HT1080 (cell line): ENCODE data around the gene EEF2K. TPM values are rescaled to one million over a fixed set of nuclear protein-coding genes. Genes with fewer than 3 reads are reported as not detected.

Experiments
- DNase-seq: peaks from one replicate; pipeline ENCODE4 v3.0.0-alpha.2; 2015; ENCODE audit warnings: low read depth
- total RNA-seq: library from RNA; depleted of rRNA; stranded (reverse); fragments of >200 nt; shearing (Covaris generic); gene quantifications from 2 replicates; pipeline ENCODE4 v1.2.3, GENCODE V29; 2014

Gene EEF2K
- total RNA-seq, 1 experiment from 2014 or later: 23.6 TPM

DNA sequence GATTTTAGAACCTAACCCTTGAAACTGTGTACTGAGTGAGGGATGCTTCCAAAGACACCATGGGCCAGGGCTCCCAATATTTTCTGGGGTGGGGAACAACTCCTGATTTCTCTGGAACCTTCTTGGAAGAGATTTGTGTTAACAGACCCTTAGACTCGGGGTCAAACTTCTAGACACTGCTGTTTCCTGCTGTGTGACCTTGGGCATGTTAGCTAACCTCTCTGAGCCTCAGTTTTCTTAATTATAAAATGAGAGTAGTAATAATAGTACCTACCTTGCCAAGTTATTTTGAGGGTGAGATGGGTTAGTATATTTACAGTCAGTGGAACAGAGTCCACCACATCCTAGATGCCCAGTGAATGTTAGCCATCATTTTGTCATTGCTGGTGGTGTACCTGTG is 109.9 kb downstream of the EEF2K start:
- no peak for DNase-seq

DNA sequence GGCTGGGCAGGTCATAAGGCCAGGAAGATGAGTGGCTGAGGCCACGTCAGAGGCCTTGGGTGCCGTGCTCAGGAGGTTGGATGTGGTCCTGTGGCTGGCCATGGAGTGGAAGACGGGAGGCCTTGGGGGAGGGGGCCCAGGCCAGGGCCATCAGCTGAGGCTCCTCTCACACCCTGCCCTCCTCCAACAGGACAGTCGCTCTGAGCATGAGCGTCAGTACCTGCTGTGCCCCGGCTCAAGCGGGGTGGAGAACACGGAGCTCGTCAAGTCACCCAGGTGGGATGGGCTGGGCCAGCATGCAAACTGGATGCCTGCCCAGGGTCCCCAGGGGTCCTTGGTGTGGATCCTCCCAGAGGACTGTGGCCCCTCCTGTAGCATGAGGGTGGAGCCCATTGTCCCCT is 110.3 kb downstream of the EEF2K start:
- no peak for DNase-seq

DNA sequence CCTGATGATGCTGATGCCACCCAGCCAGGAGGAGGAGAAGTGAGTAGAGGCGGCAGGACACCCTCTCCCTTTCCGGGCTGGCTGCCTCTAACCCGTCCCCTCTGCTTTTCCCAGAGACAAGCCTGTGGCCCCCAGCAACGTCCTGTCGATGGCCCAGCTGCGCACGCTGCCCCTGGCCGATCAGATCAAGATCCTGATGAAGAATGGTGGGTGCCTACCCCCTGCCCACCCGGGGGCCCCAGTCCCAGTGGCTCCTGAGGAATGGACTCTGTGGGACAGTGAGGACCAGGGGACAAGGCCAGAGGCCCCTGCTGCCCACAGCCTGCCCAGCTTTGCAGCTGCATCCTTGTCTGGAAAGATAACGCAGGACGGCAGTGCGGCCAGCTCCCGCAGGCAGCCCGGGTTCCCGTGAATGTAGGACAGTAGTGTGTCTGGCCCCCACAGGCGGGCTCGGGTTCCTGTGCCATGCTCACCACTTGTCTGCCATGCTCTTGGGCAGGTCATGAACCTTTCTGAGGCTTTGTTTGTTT is 111.0 kb downstream of the EEF2K start:
- no peak for DNase-seq

DNA sequence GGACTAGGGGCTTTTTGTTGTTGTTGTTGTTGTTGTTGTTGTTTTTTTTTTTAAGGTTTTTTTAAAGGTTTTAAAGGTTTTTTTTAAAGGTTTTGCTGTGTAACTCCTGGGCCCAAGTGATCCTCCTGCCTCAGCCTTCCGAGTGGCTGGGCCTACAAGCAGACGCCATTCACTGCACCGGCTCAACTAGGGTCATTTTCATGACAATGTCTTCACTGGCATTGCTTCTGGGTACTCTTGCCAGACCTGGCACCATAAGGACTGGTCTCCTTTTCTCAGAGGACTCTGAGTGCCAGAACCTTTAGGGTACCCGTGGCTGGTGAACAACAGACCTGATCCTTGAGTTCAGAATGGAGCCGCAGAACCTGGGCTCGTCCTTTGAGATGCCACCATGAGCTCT is 111.5 kb downstream of the EEF2K start:
- no peak for DNase-seq

DNA sequence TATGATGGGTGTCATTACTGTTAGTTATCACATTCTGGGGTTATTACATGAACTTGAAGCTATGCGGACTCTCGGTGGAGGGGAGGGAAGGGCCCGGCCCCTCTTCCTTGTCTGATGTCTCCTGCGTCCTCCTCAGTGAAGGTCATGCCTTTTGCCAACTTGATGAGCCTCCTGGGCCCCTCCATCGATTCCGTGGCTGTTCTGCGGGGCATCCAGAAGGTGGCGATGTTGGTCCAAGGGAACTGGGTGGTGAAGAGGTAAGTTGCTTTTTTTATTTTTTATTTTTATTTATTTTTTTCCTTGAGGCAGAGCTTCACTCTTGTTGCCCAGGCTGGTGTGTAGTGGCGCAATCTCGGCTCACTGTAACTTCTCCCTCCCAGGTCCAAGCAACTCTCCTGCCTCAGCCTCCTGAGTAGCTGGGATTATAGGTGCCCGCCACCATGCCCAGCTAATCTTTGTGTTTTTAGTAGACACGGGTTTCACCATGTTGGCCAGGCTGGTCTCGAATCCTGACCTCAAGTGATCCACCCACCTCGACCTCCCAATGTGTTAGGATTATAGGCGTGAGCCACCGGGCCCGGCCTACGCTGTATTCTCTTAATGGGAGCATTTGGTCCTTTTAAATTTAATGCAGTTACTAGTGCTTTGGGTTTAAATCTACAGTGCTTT is 112.7 kb downstream of the EEF2K start:
- DNase-seq: peak; percentile 33

DNA sequence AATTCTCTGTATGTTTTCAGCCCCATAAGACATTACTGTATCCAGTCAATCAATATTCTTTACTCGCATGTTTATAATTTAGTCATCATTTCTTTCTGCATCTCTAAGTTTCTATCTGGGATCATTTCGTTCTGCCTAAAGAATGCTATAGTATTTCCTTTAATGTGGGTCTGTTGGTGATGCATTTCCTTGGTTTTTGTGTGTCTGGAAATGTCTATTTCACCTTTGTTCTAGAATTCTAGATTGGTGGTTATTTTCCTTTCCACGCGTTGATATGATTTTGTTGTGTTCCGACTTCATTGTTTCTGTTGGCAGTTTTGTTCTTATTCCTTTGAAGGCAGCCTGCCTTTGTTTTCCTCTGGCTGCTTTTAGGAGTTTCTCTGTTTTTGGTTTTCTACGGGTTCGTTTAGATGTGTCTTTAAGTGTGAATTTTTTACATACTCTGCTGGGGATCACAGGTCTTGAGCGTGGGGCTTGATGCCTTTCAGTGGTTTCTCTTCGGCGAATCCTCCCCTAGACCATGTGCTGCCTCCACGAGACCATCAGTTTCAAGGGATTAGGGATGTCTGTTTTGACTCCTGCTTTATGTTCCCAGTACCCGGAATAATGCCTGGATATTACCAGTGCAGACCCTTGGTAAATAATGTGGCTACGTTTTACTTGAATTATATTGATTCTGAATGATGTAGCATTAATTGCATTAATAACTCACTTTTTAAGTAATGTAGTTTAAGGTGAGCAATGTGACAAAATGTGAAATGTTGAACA is 114.7 kb downstream of the EEF2K start:
- DNase-seq: no peak

DNA sequence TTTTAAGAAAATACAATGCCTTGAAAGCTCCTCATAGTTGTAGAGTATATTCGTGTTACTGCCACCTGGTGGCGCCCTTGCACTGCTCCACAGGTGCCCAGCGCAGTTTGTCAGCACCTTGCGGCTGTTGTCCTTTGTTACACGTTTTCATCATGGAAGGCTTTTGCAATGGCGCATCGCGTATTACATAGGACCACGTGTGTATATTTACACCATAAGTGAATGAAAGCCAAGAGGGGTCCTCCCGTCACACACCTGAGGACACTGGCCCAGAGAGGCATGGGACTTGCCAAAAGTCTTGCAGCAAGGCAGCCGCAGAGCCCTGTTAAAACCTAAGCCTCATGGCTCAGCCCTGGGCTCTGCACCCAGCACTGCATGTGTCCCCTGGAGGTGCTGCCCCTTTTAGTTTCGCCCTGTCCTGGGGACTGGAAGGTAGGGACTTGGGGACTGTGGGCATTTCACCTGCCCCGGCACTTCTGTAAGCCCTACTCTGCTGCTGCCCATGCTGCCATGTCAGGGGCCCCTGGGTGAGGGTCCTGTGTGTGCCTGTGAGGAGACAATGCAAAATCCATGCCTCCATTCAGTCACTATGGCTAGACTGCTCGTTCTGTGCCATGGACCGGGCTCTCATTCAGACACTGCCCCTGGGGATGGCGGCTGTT is 115.4 kb downstream of the EEF2K start:
- DNase-seq: peak; percentile 28

DNA sequence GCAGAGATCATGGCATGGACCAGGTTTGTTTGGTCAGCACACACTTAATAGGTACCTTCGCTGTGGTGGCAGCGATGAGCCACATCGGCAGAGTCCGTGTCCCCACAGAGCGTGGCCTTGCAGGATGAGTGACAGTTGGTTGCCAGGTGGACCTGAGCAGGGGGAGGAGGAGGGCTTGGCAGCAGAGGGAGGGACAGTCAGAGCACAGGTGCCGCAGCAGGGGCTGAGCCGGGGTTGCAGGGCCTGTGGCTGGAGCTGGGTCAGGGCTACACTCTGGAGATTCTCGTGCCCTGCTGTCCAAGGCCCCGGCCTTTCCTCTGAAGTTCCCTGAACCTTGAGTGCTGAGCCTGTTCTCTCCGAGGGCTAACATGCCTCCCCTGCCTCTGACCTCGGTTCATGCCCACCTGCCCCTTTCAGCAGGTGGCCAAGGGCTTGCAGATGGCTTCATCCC is 116.0 kb downstream of the EEF2K start:
- no peak for DNase-seq

DNA sequence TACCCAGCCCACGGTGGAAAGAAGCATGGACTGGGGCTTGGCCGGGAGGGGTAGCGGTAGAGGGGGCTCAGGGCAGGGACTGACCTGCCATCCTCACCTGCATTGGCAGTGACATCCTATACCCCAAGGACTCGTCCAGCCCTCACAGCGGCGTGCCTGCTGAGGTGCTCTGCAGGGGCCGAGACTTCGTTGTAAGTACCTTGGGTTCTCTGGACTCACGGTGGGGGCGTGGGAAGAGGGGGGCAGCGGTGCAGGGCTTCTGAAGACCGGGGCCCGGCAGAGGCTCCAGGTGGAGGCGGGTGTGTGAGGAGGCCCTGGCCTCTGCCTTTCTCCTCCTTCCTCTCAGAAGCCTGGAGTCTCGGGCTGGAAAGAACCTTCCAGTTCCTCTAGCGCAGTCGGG is 116.7 kb downstream of the EEF2K start:
- no peak for DNase-seq

DNA sequence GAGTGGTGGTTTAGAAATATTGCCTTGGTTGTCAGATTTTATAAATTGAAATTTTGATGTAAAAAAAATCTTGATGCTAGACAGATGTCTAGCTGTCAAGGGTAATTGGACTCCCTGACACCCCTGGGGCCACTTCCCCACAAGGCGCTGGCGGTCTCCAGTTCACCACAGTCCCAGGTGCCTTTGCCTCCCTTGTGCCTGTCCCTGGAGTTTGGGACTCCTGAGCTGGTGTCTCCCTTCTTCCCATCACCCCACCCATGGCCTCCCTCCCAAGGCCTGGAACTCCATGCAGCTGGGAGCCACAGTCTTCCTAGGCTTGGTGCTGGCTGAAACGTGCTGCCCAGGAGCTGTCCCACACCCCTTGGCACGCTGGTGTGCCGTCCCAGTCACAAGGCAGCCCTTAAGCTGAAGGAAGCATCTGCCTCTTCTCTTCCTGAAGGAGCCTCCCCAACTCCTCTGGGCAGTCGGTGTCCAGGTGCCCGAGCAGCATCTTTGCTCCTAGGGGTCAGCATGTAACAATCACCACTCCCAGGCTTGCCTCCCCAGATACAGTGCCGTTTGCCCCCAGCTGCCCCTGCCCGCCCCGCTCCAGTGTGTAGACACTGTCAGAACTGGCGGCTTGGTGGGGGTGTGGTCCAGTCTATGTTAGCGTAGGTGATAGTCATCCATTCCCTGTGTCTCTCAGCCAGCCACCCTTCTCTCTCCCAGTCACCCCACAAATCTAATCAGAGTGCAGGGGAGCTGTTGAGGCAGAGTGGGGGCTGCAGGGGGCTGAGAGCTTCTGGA is 117.3 kb downstream of the EEF2K start:
- DNase-seq: no peak

DNA sequence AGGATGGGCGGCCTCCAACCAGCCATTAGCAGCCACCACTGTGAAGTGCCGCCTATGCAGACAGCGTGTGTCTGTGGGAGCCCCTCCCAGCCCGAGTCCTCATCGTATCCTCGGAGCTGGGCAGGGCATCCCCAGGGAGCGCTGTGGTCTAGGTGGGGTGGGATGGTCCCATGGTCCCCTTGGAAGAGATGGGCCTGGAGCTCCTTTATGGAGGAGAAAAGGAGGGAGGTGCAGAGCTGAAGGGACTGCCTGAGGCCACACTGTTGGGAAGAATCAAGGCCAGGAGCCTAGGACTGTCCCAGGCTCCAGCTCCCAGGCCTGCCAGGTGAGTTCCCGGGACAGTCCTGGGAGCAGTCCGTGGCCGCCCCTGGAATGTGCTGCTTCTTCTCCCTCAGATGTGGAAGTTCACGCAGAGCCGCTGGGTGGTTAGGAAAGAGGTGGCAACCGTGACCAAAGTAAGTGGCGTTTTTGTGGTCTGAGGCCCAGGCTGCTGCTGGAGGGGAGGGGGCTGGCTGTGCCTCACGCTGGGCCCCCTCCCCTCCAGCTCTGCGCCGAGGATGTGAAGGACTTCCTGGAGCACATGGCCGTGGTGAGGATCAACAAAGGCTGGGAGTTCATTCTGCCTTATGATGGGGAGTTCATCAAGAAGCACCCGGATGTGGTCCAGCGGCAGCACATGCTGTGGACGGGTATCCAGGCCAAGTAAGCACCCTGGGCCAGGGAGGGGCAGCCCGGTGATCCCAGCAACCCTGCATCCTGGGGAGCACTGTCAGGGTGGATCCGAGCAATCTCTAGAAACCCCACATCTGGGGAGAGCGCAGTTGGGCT is 118.1 kb downstream of the EEF2K start:
- no peak for DNase-seq

DNA sequence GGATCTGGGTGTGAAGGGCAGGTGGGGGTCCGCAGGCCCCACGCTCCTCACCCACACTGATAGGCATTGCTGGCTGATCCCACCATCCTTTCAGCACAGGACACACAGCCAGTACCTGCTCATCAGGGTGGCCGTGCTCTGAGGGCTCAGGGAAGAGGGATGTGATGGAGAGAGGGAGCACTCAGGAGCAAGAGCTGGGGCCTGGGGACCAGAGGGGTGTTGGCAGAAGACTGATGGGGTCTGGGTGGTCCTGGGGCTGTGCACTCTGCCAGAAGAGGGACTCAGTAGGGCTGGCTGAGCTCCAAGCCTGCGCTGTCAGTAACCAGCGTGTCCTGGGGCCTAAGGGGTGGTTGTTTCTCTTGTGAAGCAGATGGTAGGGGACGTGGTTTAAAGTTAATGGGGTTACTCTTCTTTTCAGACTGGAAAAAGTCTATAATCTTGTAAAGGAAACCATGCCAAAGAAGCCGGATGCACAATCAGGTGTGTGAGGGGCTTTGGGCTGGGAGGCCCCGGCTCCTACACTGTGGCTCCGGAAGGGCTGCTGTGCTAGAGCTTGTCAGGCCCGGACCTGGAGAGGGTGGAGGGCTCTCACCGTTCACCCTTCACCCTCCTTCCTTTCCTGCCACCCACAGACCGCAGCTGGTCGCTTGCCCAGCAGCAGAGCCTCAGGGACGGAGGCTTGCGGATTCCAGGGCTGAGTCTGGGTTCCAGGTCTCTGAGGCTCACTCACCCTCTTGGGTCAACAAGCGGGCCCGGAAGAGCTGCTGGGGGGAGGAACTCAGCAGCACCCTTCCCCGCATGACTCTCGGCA is 118.9 kb downstream of the EEF2K start:
- DNase-seq: no peak

DNA sequence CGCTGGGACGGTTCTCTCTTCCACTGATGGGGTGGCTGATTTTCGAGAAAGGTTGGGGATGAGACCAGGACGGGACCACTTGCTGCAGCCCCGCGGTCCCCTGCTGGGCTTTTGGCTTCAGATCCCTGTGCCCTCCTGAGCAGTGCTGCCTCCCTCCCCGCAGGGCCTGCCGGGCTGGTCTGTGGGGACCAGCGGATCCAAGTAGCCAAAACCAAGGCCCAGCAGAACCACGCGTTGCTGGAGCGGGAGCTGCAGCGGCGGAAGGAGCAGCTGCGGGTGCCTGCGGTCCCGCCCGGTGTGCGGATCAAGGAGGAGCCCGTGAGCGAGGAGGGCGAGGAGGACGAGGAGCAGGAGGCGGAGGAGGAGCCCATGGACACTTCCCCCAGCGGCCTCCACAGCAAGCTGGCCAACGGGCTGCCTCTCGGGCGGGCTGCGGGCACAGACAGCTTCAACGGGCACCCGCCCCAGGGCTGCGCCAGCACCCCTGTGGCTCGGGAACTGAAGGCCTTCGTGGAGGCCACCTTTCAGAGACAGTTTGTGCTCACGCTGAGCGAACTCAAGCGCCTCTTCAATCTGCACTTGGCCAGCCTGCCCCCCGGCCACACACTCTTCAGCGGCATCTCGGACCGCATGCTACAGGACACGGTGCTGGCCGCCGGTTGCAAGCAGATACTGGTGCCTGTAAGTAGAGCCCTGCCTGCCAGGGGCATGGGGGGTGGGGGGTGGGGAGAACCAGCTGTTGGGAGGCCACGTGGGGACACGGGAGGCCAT is 119.7 kb downstream of the EEF2K start:
- DNase-seq: no peak

DNA sequence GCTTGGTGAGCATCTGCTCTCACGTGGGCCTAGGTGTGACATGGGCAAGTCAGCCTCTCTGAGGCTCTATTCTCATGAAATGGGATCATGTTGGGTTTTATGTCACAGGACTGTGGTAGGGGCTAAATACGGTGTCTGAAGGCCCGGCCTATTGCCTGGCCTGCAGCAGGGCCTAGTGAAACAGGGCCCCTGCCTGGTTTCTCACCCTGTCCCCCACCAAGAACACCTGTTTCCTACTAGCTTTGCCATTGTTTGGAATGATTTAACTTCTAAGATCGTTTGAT is 120.2 kb downstream of the EEF2K start:
- DNase-seq: no peak

DNA sequence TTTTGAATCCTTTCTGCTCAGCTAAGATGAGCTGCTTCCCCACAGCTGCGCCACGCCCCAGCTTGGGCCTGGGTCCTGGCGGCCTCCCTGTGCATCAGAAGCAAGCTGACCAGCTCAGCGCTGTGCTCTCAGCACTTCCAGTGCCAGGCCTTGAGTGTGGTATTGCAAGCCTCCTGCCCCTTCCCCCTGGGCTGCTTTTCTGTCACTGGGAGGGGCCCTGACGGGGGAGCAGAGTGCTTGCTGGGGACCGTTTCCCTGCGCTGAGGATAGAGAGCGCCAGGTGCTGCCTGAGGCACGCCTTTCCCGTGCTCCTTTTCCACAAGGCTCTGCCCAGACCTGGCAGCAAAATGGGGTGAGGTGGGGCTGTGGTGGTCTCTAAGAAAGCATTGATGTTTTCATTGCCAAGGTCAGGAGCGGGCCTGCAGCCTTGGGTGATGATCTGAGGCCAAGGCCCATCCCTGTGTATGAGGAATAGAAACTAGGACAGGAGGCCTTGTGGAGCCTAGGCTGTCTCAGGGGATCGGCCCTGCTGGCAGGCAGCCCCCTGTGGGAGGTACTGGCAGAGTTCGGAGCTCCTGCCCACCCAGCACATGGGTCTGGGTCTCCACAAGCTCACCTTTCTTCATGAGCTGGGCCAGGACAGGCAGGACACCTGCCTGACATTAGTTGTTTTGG is 120.8 kb downstream of the EEF2K start:
- DNase-seq: no peak

DNA sequence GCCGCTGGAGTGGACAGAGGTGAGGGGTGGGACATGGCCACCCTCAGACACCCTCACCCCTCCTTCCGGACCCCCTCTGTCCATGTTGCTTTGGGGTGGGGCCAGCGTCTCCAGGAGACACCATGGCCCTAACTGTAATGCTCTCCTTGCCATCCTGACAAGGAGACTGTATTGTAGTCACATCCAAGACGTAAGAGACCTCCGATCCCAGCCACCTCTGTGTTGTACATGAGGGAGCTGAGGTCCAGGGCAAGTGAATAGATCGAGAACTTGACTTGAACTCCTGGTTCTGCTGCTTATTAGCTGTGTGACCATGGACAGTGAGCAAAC is 121.3 kb downstream of the EEF2K start:
- no peak for DNase-seq

DNA sequence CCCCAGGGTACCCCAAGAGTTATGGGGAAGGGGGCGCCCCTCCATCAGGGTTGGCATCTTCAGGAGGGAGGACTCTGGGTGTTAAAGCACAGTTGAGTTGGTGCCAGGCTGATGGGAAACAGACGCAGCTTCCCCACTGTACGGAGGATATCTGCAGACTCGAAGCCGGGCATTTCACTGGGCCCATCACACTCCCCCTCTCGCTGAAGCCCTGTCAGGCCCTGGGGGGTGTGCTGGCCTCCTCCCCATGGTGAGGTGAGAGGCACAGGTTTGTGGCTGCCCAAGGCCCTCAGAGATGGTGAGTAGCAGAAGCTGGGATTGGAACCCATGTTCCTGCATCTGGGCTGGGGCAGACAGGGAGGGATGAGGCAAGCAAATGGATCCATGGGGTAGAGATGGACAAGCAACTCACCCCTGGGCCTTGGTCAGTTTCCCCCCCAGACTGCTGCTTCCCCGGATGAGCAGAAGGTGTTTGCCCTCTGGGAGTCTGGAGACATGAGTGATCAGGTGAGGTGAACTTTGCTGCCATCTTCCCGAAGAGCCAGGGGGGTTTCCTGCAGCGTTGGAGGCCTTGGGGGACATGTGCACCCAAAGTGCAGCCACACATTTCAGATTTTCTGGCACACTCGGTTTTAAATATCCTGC is 122.1 kb downstream of the EEF2K start:
- no peak for DNase-seq

DNA sequence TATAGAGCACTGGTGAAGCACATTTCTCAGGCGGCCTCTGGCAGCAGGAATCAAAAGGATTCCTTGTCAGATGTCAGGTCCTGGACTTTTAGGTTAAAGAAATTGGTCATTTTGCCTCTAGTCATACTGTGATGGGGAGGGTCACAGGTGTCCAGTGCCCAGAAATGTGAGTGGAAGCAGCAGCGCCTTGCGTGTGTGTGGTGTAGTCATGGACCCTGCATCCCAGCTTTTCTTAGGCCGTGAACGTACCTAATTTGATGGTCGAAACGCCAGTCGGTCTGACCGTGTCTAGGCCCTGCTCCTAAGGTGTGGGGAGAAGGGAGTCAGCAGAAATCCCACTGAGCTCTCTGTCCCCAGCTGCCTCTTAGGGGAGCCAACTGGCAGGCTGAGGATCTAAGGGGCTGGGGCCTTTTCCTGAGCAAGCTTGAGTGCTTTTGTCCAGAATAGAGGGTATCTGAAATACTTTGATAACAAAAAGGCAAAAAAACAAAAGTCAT is 123.2 kb downstream of the EEF2K start:
- no peak for DNase-seq
